IMR-90 (cell line): ENCODE measurements around the gene TTC39B. TPM values are rescaled to one million over a fixed set of nuclear protein-coding genes. Genes with fewer than 3 reads are reported as not detected.

ENCODE experiments used
- ATAC-seq: fragments of 200-7000 bp; cut with Tn5 transposase; 2 replicates; pipeline ENCODE4 v1.9.1; 2020; ENCODE audit warnings: low read depth, mild to moderate bottlenecking, moderate library complexity
- BruUV-seq: library from RNA; stranded (reverse); fragments of 400-500 nt; replicated peaks from 2 replicates; lab custom pipeline; 2021; lab: Mats Ljungman, UMichigan
- CTCF ChIA-PET: fragments of 300-600 bp; formaldehyde crosslinking; extraction: SDS; loops from one replicate; lab custom pipeline; 2021; ENCODE audit warnings: antibody characterized with exemption; lab: Yijun Ruan, JAX
- POLR2A ChIA-PET: fragments of 300-600 bp; sonication (Branson Sonifier 250); formaldehyde crosslinking; loops from one replicate; lab custom pipeline; 2022; ENCODE audit warnings: antibody characterized with exemption; ENCODE audit not compliant: unreplicated experiment; lab: Charles Lee
- DNase-seq: peaks from one replicate; pipeline ENCODE4 v3.0.0; 2013
- H2AFZ ChIP-seq: replicated peaks from 2 replicates; pipeline ENCODE3; 2013; ENCODE audit warnings: low read length, mild to moderate bottlenecking; ENCODE audit not compliant: poor library complexity
- H2AK5ac ChIP-seq: 2 replicates; pipeline ENCODE4 v1.6.1; 2013; ENCODE audit warnings: low read depth, low read length, inconsistent platforms
- H2AK9ac ChIP-seq: replicated peaks from 2 replicates; pipeline ENCODE3; 2013; ENCODE audit warnings: mild to moderate bottlenecking, low read depth, low read length, moderate library complexity; ENCODE audit not compliant: poor library complexity
- H2BK120ac ChIP-seq: 2 replicates; pipeline ENCODE4 v1.6.1; 2013; ENCODE audit warnings: low read depth, low read length, inconsistent platforms
- H2BK15ac ChIP-seq: 3 replicates; pipeline ENCODE4 v1.6.1; 2013; ENCODE audit warnings: low read depth, low read length, inconsistent platforms
- H2BK20ac ChIP-seq: 2 replicates; pipeline ENCODE4 v1.6.1; 2013; ENCODE audit warnings: low read depth, mild to moderate bottlenecking, inconsistent platforms, low read length, moderate library complexity
- H2BK5ac ChIP-seq: 2 replicates; pipeline ENCODE4 v1.6.1; 2013; ENCODE audit warnings: mild to moderate bottlenecking, low read depth, low read length, inconsistent platforms; ENCODE audit not compliant: poor library complexity, severe bottlenecking
- H3K14ac ChIP-seq: replicated peaks from 2 replicates; pipeline ENCODE4 v1.6.1; 2013; ENCODE audit warnings: low read depth, low read length, inconsistent platforms
- H3K18ac ChIP-seq: 2 replicates; pipeline ENCODE4 v1.6.1; 2013; ENCODE audit warnings: low read depth, low read length, control low read depth
- H3K23ac ChIP-seq: 2 replicates; pipeline ENCODE4 v1.6.1; 2013; ENCODE audit warnings: low read depth, low read length, inconsistent platforms
- H3K27ac ChIP-seq: 2 replicates; pipeline ENCODE4 v1.5.1; 2013; ENCODE audit warnings: mild to moderate bottlenecking, control low read depth, low read length; ENCODE audit not compliant: insufficient read depth
- H3K27me3 ChIP-seq: 2 replicates; pipeline ENCODE4 v1.6.1; 2013; ENCODE audit warnings: low read length; ENCODE audit not compliant: control insufficient read depth, insufficient read depth
- H3K36me3 ChIP-seq: 2 replicates; pipeline ENCODE4 v1.6.1; 2013; ENCODE audit warnings: low read length, mixed read lengths; ENCODE audit not compliant: control insufficient read depth, insufficient read depth
- H3K4ac ChIP-seq: 2 replicates; pipeline ENCODE4 v1.6.1; 2013; ENCODE audit warnings: low read depth, low read length, inconsistent platforms
- H3K4me1 ChIP-seq: 2 replicates; pipeline ENCODE4 v1.6.1; 2013; ENCODE audit warnings: low read length, mixed read lengths; ENCODE audit not compliant: control insufficient read depth, insufficient read depth
- H3K4me2 ChIP-seq: 2 replicates; pipeline ENCODE4 v1.6.1; 2013; ENCODE audit warnings: low read depth, mild to moderate bottlenecking, control low read depth, low read length, moderate library complexity
- H3K4me3 ChIP-seq: 2 replicates; pipeline ENCODE4 v1.5.1; 2013; ENCODE audit warnings: low read depth, mild to moderate bottlenecking, control low read depth, low read length, moderate library complexity; ENCODE audit not compliant: insufficient read depth
- H3K56ac ChIP-seq: 2 replicates; pipeline ENCODE4 v1.6.1; 2013; ENCODE audit warnings: low read length, inconsistent platforms; ENCODE audit not compliant: insufficient read depth; ENCODE audit errors: extremely low read depth
- H3K79me1 ChIP-seq, 2 experiments: 2 replicates each; pipeline ENCODE4 v1.6.1; 2013; ENCODE audit warnings: low read length in 2 of 2, inconsistent platforms in 1 of 2, low read depth in 1 of 2
- H3K9ac ChIP-seq: 2 replicates; pipeline ENCODE4 v1.6.1; 2013; ENCODE audit warnings: low read depth, low read length, control low read depth
- H3K9me1 ChIP-seq: 2 replicates; pipeline ENCODE4 v1.6.1; 2013; ENCODE audit warnings: low read length, inconsistent platforms; ENCODE audit not compliant: insufficient read depth
- H3K9me3 ChIP-seq: 2 replicates; pipeline ENCODE4 v1.6.1; 2013; ENCODE audit warnings: low read length; ENCODE audit not compliant: control insufficient read depth, insufficient read depth
- H4K20me1 ChIP-seq: 2 replicates; pipeline ENCODE4 v1.6.1; 2013; ENCODE audit warnings: low read length, inconsistent platforms; ENCODE audit not compliant: insufficient read depth
- H4K5ac ChIP-seq: 2 replicates; pipeline ENCODE4 v1.6.1; 2013; ENCODE audit warnings: mild to moderate bottlenecking, low read depth, low read length, control low read depth
- H4K8ac ChIP-seq, 2 experiments: 2 replicates each; pipeline ENCODE4 v1.6.1; 2013; ENCODE audit warnings: low read depth in 2 of 2, low read length in 2 of 2, control low read depth in 1 of 2, inconsistent platforms in 1 of 2
- H4K91ac ChIP-seq: 2 replicates; pipeline ENCODE4 v1.6.1; 2013; ENCODE audit warnings: low read depth, low read length, inconsistent platforms; ENCODE audit not compliant: insufficient read depth
- CHD1 ChIP-seq: IDR thresholded peaks from 2 replicates; pipeline ENCODE4 v1.6.1; 2012; ENCODE audit warnings: low read depth, low read length, improper control_type of control experiment
- CTCF ChIP-seq: conservative IDR thresholded peaks from 2 replicates; pipeline ENCODE4 v1.5.1; 2012; ENCODE audit warnings: mild to moderate bottlenecking, low read depth, low read length, improper control_type of control experiment
- MAZ ChIP-seq: IDR thresholded peaks from 2 replicates; pipeline ENCODE4 v1.6.1; 2012; ENCODE audit warnings: low read depth, mild to moderate bottlenecking, low read length, improper control_type of control experiment, moderate library complexity, borderline replicate concordance
- WGBS, 2 experiments: methylation state at CpG; one replicate each; pipeline versions ENCODE4 v1.1.5 to v1.1.7; 2013; ENCODE audit warnings: missing lambda C conversion rate in 2 of 2; ENCODE audit not compliant: insufficient read length in 1 of 2; ENCODE audit errors: extremely low coverage in 2 of 2; 5-methylcytosine and 5-hydroxymethylcytosine counted together
- dilution Hi-C: fragments of 300-500 bp; cut with HindIII; formaldehyde crosslinking; loops from one replicate; pipeline ENCODE4 v1.14.3; 2018; ENCODE audit warnings: low sequenced_read_pairs; ENCODE audit not compliant: unreplicated experiment
- in situ Hi-C: fragments of 300-500 bp; cut with MboI; formaldehyde crosslinking; loops from 3 replicates; pipeline ENCODE4 v1.14.3; 2019; ENCODE audit warnings: low sequenced_read_pairs, inconsistent platforms, mixed read lengths
- intact Hi-C: fragments of 100-400 bp; cut with micrococcal nuclease; formaldehyde crosslinking; loops from 2 replicates; pipeline ENCODE4 v1.10.0; 2022
- polyA plus RNA-seq, 3 experiments: library from polyadenylated mRNA; depleted of rRNA; stranded (reverse); fragments of >200 nt; gene quantifications; 2 replicates each; pipeline ENCODE4 v1.2.3, GENCODE V29; 2012; ENCODE audit warnings: low replicate concordance in 1 of 3
- total RNA-seq: library from RNA; depleted of rRNA; stranded (reverse); fragments of >200 nt; gene quantifications from 2 replicates; pipeline ENCODE4 v1.2.3, GENCODE V29; 2012

The TTC39B gene
- total and polyA plus RNA-seq, 2 of the 4 experiments (the other 2 are of a cell fraction): 2.5 to 12.2 TPM

GRCh38 chr9:15200111-15200510 lies 106.9 kb downstream of the TTC39B start:
- Histone ChIP-seq H4K8ac (no peak overlapping the region), H3K9me3 (peaks cover 2% of the 10 kb centered on the region; the same call in 1 of the 2 replicates), H3K4me3 (no peak overlapping the region), H2AK9ac (no peak overlapping the region), H3K27me3 (no peaks in the 10 kb centered on the region), H2BK5ac (no peak overlapping the region), H2BK15ac (no peak overlapping the region), H3K79me1 (no peaks in the 10 kb centered on the region), H4K5ac (no peak overlapping the region), H3K4ac (no peak overlapping the region), H3K9me1 (no peaks in the 10 kb centered on the region), H3K4me2 (no peak overlapping the region), H3K9ac (no peak overlapping the region), H3K14ac (no peak overlapping the region), H2BK20ac (no peak overlapping the region), H2BK120ac (no peak overlapping the region), H4K20me1 (no peaks in the 10 kb centered on the region), H3K27ac (no peak overlapping the region), H3K36me3 (peaks cover 4% of the 10 kb centered on the region; the same call in 1 of the 2 replicates), H3K4me1 (no peaks in the 10 kb centered on the region), H3K18ac (no peak overlapping the region), H4K91ac (no peak overlapping the region), H2AK5ac (no peak overlapping the region), H3K23ac (no peak overlapping the region), H2AFZ (no peak overlapping the region), H3K56ac (no peak overlapping the region)
- CTCF ChIA-PET: no interaction called here
- intact Hi-C loops: no loop called here
- DNase-seq (no peak), ATAC-seq (no peak)
- TF ChIP-seq CTCF: no peak
- TF ChIP-seq MAZ: no peak
- TF ChIP-seq CHD1: no peak
- POLR2A ChIA-PET: no interaction called here
- no TSS peak for BruUV-seq
- WGBS, 2 experiments: no CpG with 5 or more reads among the region's 3 CpGs
- in situ Hi-C loops: loop anchor here (25.0 kb wide), 1 partner anchor 412 kb away; no protein-coding TSS in a partner anchor
- dilution Hi-C loops: no loop called here
